Measurements from ENCODE around the gene RAP1A. TPM values are rescaled to one million over a fixed set of nuclear protein-coding genes. Genes with fewer than 3 reads are reported as not detected.
"Not testable (repeated sequence)": the region's sequence is repeated elsewhere in the genome, so short reads cannot be mapped to it uniquely, and the experiment has no call there.

Gene RAP1A
- total and polyA plus RNA-seq, 12 donors, result 64.2 to 120 (median 99.7) TPM

DNA sequence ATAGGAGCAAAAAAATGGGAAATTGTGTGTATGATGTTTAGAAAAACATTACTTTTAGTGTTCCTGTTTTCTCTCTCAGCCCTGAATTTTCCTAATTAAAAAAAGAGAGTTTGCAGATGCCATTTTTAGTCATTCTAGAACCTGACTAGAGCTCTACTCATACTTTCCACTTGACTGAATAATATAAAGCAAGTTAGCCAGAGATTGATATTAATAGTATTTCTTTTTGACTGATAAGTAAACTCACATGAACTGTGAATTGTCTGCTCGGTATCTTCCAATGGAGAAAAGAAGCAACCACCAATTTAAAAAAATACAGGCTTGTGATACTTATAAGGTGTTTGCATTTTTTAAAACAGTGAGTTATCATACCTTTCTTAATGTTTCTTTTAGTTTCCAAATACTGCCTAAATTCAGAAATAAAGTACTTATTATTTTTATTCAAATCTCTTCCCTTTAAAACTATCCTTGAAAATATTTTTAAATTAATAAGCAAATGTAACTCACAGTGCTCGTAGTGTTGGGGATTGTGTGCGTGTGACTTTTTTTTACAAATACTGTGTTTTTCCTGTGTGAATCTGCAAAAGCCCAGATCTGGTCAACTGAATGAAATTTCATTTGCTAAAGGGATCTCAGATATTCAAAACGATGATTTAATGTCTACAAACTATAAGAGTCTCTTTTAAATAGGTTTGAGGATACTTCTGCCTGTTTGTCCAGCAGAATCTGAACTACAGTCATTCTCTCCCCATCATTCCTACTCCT, 9.8 kb downstream of the RAP1A start:
- Histone ChIP-seq H3K4me1 (peaks cover 0 to 95% (median 76%) of the 10 kb centered on the region in 9 donors), H3K27ac (peak overlapping the region in 2 of 10 donors; percentile 5 to 17), H3K9me3 (no peaks in the 10 kb centered on the region), H3K27me3 (no peaks in the 10 kb centered on the region), H3K36me3 (no peaks in the 10 kb centered on the region), H3K4me3 (no peak overlapping the region)
- TF ChIP-seq, protein P1, sequence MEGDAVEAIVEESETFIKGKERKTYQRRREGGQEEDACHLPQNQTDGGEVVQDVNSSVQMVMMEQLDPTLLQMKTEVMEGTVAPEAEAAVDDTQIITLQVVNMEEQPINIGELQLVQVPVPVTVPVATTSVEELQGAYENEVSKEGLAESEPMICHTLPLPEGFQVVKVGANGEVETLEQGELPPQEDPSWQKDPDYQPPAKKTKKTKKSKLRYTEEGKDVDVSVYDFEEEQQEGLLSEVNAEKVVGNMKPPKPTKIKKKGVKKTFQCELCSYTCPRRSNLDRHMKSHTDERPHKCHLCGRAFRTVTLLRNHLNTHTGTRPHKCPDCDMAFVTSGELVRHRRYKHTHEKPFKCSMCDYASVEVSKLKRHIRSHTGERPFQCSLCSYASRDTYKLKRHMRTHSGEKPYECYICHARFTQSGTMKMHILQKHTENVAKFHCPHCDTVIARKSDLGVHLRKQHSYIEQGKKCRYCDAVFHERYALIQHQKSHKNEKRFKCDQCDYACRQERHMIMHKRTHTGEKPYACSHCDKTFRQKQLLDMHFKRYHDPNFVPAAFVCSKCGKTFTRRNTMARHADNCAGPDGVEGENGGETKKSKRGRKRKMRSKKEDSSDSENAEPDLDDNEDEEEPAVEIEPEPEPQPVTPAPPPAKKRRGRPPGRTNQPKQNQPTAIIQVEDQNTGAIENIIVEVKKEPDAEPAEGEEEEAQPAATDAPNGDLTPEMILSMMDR (IDR thresholded peaks at IDR 0.05), result no peak
- DNase-seq (no peak), ATAC-seq (peak in 1 of 8 donors; percentile 72)
- intact Hi-C loops (cut with DNase I), result loop anchor here in 3 of 10 donors (5.0 to 10.0 kb wide), 2 partner anchors 37 to 115 kb away; no protein-coding TSS in a partner anchor
- 71 to 78% methylated on average over 4 of the region's 4 CpGs for WGBS, 2 donors

DNA sequence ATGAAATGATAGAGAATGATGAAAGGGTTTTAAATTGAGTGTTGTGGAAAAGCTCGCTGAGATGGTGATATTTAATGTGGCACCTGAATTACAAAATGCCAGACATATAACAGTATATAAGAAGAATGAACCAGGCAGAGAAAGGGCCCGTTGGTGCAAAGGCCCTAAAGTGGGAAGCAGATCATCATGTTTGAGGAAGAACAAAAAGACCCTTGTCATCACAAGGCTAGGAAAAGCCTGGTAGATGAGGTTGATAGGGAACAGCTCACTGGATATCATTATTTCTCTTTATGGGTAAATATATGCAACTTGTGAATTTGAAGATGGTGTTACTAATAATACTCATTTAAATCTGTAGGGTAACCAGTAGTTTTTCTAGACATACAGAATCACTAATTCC, 11.0 kb downstream of the RAP1A start:
- peaks cover 0 to 3% (median 0%) of the 10 kb centered on the region in 9 donors for H3K36me3 ChIP-seq
- DNase-seq (no peak), ATAC-seq (no peak)
- no peaks in the 10 kb centered on the region for H3K27me3 ChIP-seq
- WGBS, 2 donors, result 90 to 91% methylated on average over 2 of the region's 2 CpGs
- H3K27ac ChIP-seq, result no peak overlapping the region
- intact Hi-C loops (cut with DNase I), result no loop called here
- peaks cover 2 to 85% (median 71%) of the 10 kb centered on the region in 9 donors for H3K4me1 ChIP-seq
- no peaks in the 10 kb centered on the region for H3K9me3 ChIP-seq
- TF ChIP-seq, protein P1 (IDR thresholded peaks at IDR 0.05), result no peak
- no peak overlapping the region for H3K4me3 ChIP-seq

DNA sequence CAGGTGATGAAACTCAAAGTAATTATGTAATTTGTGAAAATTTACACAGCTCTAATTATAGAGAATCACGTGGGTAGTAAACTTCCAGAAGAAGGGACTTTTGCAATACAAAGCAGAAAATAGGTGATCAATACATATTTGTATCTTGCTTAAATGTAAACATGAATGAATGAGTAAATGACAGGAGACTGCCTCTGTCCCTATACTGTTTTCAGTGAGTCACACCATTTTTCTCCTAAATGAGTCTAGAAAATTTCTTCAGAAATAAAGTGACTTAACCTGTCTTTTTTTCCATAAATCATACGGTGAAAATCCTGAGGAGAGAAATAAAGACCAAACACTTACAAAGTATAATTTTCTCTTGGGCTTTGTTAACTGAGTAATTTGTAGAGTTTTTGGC, 11.9 kb downstream of the RAP1A start:
- DNase-seq, result no peak
- WGBS, 2 donors, result 62 to 78% methylated on average over 2 of the region's 2 CpGs
- Histone ChIP-seq H3K27ac (no peak overlapping the region), H3K27me3 (no peaks in the 10 kb centered on the region), H3K36me3 (peaks cover 0 to 5% (median 0%) of the 10 kb centered on the region in 9 donors), H3K4me1 (peaks cover 3 to 85% (median 67%) of the 10 kb centered on the region in 9 donors), H3K9me3 (no peaks in the 10 kb centered on the region), H3K4me3 (no peak overlapping the region)
- no peak for ATAC-seq
- intact Hi-C loops (cut with DNase I), result no loop called here
- TF ChIP-seq, protein P1 (IDR thresholded peaks at IDR 0.05), result no peak

DNA sequence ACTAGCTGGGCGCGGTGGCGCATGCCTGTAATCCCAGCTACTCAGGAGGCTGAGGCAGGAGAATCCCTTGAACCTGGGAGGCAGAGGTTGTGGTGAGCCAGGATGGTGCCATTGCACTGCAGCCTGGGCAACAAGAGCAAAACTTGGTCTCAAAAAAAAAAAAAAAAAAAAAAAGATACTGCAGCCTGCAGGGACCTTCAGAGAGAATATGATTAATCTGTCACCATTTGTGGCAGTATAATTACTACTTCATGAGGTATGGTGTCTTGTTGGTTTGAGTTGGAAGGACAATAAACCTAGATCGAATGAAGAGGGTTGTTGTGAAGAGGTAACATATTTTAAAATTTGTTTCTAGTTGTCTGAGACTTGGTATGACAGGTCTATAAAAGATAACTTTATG, 13.2 kb downstream of the RAP1A start:
- ATAC-seq; H3K9me3 ChIP-seq; H3K36me3 ChIP-seq; intact Hi-C loops (cut with DNase I); H3K27ac ChIP-seq; H3K27me3 ChIP-seq; DNase-seq; H3K4me3 ChIP-seq: not testable (repeated sequence)
- WGBS, 2 donors, result 96 to 97% methylated on average over 4 of the region's 4 CpGs
- H3K4me1 ChIP-seq, result peaks cover 3 to 85% (median 60%) of the 10 kb centered on the region in 9 donors

DNA sequence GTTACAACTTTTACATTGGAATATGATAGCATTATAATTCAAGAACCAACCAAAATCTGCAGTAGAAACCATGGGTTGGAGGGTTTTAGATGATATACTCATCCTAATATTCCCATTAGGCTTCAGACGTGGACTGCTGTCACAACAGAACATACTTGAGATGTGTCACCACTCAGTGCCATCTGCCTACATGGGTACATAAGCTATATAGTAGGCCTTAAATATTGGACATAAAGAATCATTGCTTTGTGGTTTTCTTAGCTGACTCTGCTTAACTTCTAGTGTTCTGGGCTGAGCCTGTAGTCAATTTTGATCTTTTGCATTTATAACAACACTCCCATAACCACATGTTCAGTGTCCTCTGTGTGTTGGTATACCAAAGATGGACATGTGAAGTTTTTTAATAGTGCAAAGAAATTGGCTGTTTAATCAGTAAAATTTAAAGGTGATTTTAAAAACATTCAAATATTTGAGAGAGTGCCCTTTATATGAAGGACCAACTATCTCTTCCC, 14.2 kb downstream of the RAP1A start:
- TF ChIP-seq, protein P1 (IDR thresholded peaks at IDR 0.05), result no peak
- H3K27ac ChIP-seq, result no peak overlapping the region
- ATAC-seq (no peak), DNase-seq (no peak)
- intact Hi-C loops (cut with DNase I), result no loop called here
- no peaks in the 10 kb centered on the region for H3K27me3 ChIP-seq
- peaks cover 0 to 5% (median 0%) of the 10 kb centered on the region in 9 donors for H3K36me3 ChIP-seq
- 24 to 43% methylated on average over 1 of the region's 1 CpG for WGBS, 2 donors
- peaks cover 3 to 85% (median 60%) of the 10 kb centered on the region in 9 donors for H3K4me1 ChIP-seq
- H3K9me3 ChIP-seq, result no peaks in the 10 kb centered on the region
- no peak overlapping the region for H3K4me3 ChIP-seq
